Measurements from ENCODE around the gene ANKRD11.

ANKRD11 gene

DNA sequence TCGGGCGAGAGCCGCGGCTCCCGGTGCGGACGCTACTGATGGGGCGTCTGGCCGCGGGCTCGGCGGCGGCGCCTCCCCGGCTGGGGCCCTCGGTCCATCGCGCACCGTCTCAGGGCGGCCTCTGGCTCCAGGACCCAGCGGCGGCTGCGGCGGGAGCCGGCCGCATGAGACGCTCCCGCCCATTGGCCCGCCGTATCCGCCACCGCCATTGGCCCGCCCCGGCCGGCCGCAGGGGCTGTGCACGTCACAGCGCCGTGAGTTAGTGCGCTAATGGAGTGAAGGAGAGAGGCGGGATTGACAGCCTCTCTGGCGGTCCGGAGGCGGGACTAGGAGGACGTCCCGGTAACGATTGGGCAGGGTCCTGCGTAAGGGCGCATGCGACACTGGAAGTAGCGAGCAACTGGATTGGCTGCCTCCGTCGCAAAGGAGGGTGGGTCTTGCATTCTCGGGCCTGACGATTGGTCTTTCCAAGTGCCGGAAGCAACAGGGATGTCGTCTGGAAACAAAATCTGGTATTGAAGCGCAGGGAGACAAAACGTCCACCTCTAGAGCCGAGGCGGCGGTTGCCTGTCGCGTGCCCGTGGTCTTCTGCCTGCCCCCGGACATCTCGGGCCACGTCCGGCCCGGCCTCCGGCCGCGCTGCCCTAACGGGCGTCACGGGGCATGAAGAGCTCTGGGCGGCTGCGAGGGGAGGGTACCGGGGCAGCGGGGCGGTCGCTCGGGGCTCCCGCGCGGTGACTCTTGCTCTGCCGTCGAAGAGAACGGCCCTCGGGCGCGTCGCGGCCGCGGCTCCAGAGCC, at the start of gene ANKRD11:
Gene ANKRD11 (minus strand): TSS at position 123 of the 799 bp plus-strand sequence. CDS start 173,542 bp downstream, outside the sequence.
- Histone ChIP-seq H3K4me3 (ENCODE audit: low read length) (peak within 1 kb of the TSS; percentile 96), H3K9me3 (ENCODE audit: insufficient read depth, low read depth, low read length) (no peaks in the 10 kb centered on the region), H3K36me3 (ENCODE audit: insufficient read depth, low read depth, low read length) (no peaks in the 10 kb centered on the region), H3K9ac (ENCODE audit: low read depth, low read length) (peak within 1 kb of the TSS; percentile 95), H3K27me3 (ENCODE audit: insufficient read depth, low read length) (no peaks in the 10 kb centered on the region), H3K27ac (ENCODE audit: low read length) (peak within 1 kb of the TSS; percentile 86), H3K4me1 (ENCODE audit: insufficient read depth, low read length) (peaks cover 14% of the 10 kb centered on the region)

DNA sequence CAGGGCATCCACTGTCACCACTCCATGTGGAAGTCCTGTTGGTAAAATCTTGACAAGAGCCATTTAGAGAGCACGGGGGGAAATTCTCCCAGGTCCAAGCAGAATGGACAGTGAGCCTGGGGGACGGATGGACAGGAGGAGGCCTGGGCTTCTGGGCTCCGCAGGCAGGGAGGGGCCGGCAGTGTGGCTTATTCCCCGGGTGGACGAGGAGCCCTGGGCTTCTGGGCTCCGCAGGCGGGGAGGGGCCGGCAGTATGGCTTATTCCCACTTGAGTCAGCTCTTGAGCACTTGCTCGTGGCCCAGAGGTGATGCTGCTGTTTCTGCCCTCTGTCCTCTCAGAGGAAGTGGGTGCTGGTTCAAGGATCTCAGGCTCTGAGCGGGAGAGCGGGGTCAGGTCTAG, 47.9 kb upstream of the ANKRD11 start:
- peaks cover 64% of the 10 kb centered on the region for H3K36me3 ChIP-seq (ENCODE audit: insufficient read depth, low read depth, low read length)
- H3K27ac ChIP-seq (ENCODE audit: low read length): no peak overlapping the region
- H3K27me3 ChIP-seq (ENCODE audit: insufficient read depth, low read length): no peaks in the 10 kb centered on the region
- no peaks in the 10 kb centered on the region for H3K9me3 ChIP-seq (ENCODE audit: insufficient read depth, low read depth, low read length)
- H3K9ac ChIP-seq (ENCODE audit: low read depth, low read length): no peak overlapping the region
- no peaks in the 10 kb centered on the region for H3K4me1 ChIP-seq (ENCODE audit: insufficient read depth, low read length)
- H3K4me3 ChIP-seq (ENCODE audit: low read length): no peak overlapping the region

DNA sequence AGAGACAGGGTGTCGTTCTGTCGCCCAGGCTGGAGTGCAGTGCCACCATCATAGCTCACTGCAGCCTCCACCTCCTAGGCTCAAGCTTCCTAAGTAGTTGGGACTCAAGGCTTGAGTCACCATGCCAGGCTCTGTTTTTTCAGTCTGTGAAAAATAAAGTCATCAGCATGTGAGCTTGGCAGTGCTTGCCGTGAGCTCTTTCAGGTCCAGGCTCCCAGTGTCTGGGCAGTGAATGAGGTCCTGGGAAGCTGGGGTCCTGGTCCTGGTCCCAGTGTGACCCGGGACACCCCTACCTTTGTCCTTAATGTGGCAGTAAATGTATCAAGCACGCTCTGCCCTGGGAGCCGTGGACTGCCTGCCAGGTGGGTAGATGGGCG, 47.2 kb upstream of the ANKRD11 start:
- H3K9ac ChIP-seq (ENCODE audit: low read depth, low read length): no peak overlapping the region
- no peak overlapping the region for H3K4me3 ChIP-seq (ENCODE audit: low read length)
- no peak overlapping the region for H3K27ac ChIP-seq (ENCODE audit: low read length)
- no peaks in the 10 kb centered on the region for H3K27me3 ChIP-seq (ENCODE audit: insufficient read depth, low read length)
- no peaks in the 10 kb centered on the region for H3K4me1 ChIP-seq (ENCODE audit: insufficient read depth, low read length)
- H3K36me3 ChIP-seq (ENCODE audit: insufficient read depth, low read depth, low read length): peaks cover 72% of the 10 kb centered on the region
- H3K9me3 ChIP-seq (ENCODE audit: insufficient read depth, low read depth, low read length): no peaks in the 10 kb centered on the region

DNA sequence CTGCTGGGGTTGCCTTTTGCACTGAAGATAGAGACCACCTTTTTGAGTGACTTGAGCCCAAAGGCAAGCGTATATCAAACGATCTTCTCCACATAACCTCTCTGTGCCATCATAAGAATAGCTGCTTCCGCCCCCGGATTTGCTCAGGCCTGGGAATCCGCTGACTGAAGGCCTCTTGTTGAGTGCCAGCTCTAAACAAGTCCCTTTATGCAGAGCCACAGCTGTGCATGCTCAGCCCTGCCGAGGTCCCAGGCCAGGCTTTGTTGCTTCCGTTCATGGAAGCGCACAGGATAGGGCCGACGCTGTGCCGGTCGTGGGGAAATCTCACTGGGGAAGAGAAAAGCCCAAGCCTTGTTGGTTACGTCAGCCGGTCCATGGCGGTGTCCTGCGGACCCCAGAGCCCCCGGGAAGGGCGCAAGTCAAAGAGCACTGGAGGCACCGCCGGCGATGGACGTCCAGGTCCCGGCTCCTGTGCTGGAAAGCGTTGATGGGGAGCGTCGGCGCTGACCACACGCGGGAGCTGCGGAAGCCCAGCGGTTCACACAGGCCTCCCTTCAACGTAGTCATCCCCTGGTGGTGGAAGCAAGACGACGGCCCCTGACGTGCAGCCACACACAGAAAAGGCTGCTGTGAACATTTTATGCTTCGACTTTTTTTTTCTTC, 46.7 kb upstream of the ANKRD11 start:
- Histone ChIP-seq H3K9ac (ENCODE audit: low read depth, low read length) (no peak overlapping the region), H3K4me3 (ENCODE audit: low read length) (no peak overlapping the region), H3K9me3 (ENCODE audit: insufficient read depth, low read depth, low read length) (no peaks in the 10 kb centered on the region), H3K27me3 (ENCODE audit: insufficient read depth, low read length) (no peaks in the 10 kb centered on the region), H3K36me3 (ENCODE audit: insufficient read depth, low read depth, low read length) (peaks cover 77% of the 10 kb centered on the region), H3K4me1 (ENCODE audit: insufficient read depth, low read length) (no peaks in the 10 kb centered on the region), H3K27ac (ENCODE audit: low read length) (no peak overlapping the region)

DNA sequence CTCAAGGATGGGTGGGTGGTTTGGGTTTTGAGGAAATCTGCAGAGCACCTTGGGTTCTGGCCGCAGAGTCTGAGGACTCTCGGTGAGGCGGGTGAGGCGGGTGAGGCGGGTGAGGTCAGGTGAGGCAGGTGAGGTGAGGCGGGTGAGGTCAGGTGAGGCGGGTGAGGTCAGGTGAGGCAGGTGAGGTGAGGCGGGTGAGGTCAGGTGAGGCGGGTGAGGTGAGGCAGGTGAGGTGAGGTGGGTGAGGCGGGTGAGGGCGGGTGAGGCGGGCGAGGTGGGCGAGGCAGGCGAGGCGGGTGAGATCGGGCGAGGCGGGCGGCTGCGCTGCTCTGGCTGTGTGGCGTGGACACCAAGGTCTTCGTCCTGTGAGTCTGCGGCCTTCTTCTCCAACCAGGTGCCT, 46.0 kb upstream of the ANKRD11 start:
- no peaks in the 10 kb centered on the region for H3K9me3 ChIP-seq (ENCODE audit: insufficient read depth, low read depth, low read length)
- H3K27ac ChIP-seq (ENCODE audit: low read length): no peak overlapping the region
- no peak overlapping the region for H3K4me3 ChIP-seq (ENCODE audit: low read length)
- H3K36me3 ChIP-seq (ENCODE audit: insufficient read depth, low read depth, low read length): peaks cover 80% of the 10 kb centered on the region
- H3K9ac ChIP-seq (ENCODE audit: low read depth, low read length): no peak overlapping the region
- no peaks in the 10 kb centered on the region for H3K27me3 ChIP-seq (ENCODE audit: insufficient read depth, low read length)
- no peaks in the 10 kb centered on the region for H3K4me1 ChIP-seq (ENCODE audit: insufficient read depth, low read length)

DNA sequence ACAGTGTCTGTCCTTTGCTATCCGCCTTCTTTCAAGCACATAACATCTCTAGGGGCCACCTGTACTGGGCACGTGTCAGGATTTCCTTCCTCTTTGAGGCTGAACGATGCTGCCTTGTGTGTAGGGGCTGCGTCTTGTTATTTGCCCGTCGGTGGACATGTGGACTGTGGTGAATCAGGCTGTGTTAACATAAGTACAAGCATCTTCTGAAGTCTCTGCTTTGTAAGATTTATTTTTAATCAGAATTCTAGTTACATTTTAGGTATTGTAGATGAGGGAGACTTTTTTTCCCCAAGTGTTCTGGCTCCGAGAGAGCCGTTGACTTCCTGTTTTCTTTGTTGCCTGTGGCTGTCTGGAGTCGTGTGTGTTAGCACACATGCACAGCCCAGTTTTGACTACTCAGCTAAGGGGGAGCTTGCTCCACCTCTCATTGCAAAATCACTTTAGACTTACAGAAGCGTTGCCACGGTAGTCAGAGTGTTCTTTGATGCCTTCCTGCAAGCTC, 43.9 kb upstream of the ANKRD11 start:
- Histone ChIP-seq H3K9me3 (ENCODE audit: insufficient read depth, low read depth, low read length) (no peaks in the 10 kb centered on the region), H3K9ac (ENCODE audit: low read depth, low read length) (no peak overlapping the region), H3K36me3 (ENCODE audit: insufficient read depth, low read depth, low read length) (peaks cover 85% of the 10 kb centered on the region), H3K4me1 (ENCODE audit: insufficient read depth, low read length) (no peaks in the 10 kb centered on the region), H3K27me3 (ENCODE audit: insufficient read depth, low read length) (no peaks in the 10 kb centered on the region), H3K4me3 (ENCODE audit: low read length) (no peak overlapping the region), H3K27ac (ENCODE audit: low read length) (no peak overlapping the region)

DNA sequence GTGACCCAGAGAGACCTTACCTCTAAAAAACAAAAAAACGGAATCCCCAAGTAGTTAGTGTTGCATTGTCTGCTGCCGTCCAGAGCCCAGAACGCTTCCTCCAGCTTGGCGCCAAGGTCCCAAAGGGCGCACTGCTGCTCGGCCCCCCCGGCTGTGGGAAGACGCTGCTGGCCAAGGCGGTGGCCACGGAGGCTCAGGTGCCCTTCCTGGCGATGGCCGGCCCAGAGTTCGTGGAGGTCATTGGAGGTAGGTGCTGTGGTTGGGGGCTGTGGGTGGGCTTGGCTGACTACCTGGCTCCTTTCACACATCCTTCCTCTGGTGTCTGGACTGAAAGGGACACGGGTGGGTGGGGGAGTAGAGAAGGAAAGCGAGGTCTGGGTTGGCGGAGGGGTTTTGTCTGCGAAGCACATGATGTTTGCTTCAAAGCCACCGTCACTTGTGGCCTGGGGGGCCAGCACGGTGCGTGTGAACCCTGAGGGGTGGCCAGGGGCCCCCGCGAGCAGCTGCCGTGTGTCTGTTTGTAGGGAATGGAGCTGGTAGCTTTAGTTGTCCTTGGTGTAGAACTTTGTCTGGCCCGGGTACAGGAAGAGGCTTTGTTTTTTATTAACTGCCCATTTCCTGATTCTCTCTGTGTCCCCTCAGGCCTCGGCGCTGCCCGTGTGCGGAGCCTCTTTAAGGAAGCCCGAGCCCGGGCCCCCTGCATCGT, 41.6 kb upstream of the ANKRD11 start:
- no peak overlapping the region for H3K27ac ChIP-seq (ENCODE audit: low read length)
- H3K4me3 ChIP-seq (ENCODE audit: low read length): no peak overlapping the region
- H3K4me1 ChIP-seq (ENCODE audit: insufficient read depth, low read length): no peaks in the 10 kb centered on the region
- H3K9me3 ChIP-seq (ENCODE audit: insufficient read depth, low read depth, low read length): no peaks in the 10 kb centered on the region
- H3K36me3 ChIP-seq (ENCODE audit: insufficient read depth, low read depth, low read length): peaks cover 84% of the 10 kb centered on the region
- no peak overlapping the region for H3K9ac ChIP-seq (ENCODE audit: low read depth, low read length)
- H3K27me3 ChIP-seq (ENCODE audit: insufficient read depth, low read length): no peaks in the 10 kb centered on the region

DNA sequence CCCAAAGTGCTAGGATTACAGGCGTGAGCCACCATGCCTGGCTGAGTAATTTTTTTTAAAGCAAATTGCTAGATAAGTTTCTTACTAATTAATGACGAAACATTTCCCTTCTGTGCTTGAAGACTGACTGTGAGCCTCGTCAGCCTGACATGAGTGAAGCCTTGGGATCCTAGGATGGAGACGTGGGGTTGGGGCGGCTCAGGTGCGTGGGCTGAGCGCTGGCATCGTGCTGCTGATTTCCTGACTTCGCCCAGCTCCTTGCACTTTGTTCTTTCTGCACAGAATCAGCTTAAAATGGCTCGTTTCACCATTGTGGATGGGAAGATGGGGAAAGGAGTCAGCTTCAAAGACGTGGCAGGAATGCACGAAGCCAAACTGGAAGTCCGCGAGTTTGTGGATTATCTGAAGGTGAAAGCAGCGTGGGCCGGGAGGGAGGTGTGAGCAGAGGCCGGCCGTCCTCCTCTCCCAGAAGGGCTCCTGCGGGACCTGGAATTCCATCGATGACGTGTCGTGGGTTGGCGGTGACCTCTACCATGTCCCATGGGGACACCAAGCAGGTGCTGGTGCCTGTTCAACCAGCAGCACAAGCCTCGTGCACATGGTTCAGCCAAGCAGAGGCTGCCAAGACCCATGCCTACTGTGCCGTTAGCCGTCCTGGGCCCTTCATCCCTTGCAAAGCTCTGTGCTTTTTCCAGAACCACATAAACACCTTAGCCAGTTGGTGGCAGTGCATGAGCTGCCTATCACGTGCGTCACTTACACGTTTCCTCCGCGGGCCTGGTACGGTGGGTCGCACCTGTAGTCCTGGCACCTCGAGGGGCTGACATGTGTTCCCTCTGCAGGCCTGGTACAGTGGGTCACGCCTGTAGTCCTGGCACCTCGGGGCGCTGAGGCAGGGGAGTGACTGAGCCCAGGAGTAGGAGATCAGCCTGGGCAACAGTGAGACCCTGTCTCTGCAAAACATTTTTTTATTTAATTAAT, 40.3 kb upstream of the ANKRD11 start:
- Histone ChIP-seq H3K27ac (ENCODE audit: low read length) (no peak overlapping the region), H3K4me1 (ENCODE audit: insufficient read depth, low read length) (no peaks in the 10 kb centered on the region), H3K9ac (ENCODE audit: low read depth, low read length) (no peak overlapping the region), H3K9me3 (ENCODE audit: insufficient read depth, low read depth, low read length) (no peaks in the 10 kb centered on the region), H3K4me3 (ENCODE audit: low read length) (no peak overlapping the region), H3K27me3 (ENCODE audit: insufficient read depth, low read length) (no peaks in the 10 kb centered on the region), H3K36me3 (ENCODE audit: insufficient read depth, low read depth, low read length) (peaks cover 92% of the 10 kb centered on the region)

DNA sequence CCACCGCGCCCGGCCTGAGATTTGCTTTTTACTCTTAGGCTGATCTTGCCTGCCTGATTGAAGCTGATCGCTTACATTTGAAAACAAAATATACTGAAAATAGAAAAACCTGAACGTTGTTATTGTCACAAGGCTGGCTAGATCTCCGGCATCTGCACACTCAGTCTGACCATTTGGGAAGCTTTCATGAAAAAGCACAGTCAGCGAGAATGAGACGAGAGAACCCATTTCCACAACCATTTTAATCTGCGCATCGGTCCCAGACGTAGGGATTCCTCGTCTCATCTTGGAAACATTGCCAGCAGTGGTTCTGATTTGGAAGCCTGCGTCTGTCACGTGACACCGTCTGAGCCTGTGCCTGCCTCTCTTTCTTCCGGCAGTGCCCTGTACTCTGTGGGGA, 38.7 kb upstream of the ANKRD11 start:
- Histone ChIP-seq H3K36me3 (ENCODE audit: insufficient read depth, low read depth, low read length) (peaks cover 92% of the 10 kb centered on the region), H3K27ac (ENCODE audit: low read length) (no peak overlapping the region), H3K27me3 (ENCODE audit: insufficient read depth, low read length) (no peaks in the 10 kb centered on the region), H3K4me1 (ENCODE audit: insufficient read depth, low read length) (no peaks in the 10 kb centered on the region), H3K9me3 (ENCODE audit: insufficient read depth, low read depth, low read length) (no peaks in the 10 kb centered on the region), H3K4me3 (ENCODE audit: low read length) (no peak overlapping the region), H3K9ac (ENCODE audit: low read depth, low read length) (no peak overlapping the region)

DNA sequence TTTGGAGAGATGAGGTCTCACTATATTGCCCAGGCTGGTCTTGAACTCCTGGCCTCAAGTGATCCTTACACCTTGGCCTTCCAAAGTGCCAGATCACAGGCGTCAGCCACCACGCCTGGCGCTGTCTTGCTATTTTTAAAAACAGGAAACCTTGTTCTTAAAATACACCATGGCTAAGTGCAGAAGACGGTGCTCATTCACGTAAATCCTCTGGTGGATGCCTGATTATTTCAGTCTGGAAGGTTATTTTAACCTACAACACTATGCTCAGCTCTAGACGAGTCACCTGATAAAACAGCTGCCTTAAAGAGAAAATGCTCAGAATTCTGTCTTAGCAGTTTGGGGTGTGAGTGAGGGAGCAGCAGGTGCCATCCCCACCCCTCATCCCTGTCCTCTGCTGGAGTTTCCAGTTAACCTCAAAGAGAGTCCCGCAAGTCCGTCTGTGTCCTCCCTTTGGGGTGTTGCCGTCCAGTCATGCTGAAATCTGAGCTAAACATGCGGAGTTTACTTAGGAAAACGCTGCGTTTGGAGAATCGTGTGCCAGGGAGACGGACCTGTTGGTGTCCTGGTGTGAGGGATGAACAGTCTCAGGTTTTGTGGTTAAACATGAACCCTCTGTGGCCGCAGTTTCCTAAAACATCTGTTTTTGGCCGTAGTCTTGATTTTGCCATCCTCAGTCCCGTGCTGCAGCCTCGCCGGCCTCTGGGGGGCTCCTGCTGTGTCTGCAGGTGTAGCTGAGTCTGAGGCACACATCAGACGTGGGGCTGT, 35.0 kb upstream of the ANKRD11 start:
- Histone ChIP-seq H3K27me3 (ENCODE audit: insufficient read depth, low read length) (no peaks in the 10 kb centered on the region), H3K9me3 (ENCODE audit: insufficient read depth, low read depth, low read length) (no peaks in the 10 kb centered on the region), H3K27ac (ENCODE audit: low read length) (no peak overlapping the region), H3K4me3 (ENCODE audit: low read length) (no peak overlapping the region), H3K9ac (ENCODE audit: low read depth, low read length) (no peak overlapping the region), H3K4me1 (ENCODE audit: insufficient read depth, low read length) (no peaks in the 10 kb centered on the region), H3K36me3 (ENCODE audit: insufficient read depth, low read depth, low read length) (peaks cover 91% of the 10 kb centered on the region)
